HG03342 (cell line): ENCODE data around the gene HERC5.
"Not testable (repeated sequence)": the region's sequence is repeated elsewhere in the genome, so short reads cannot be mapped to it uniquely, and the experiment has no call there.

Experiments
- ATAC-seq: cut with Tn5 transposase; IDR thresholded peaks from one replicate; pipeline ENCODE4 v1.9.1; 2021; ENCODE audit warnings: mild to moderate bottlenecking, moderate library complexity; ENCODE audit not compliant: unreplicated experiment

Gene HERC5

GRCh38 chr4:88517825-88518224 lies 60.9 kb downstream of the HERC5 start:
- no peak for ATAC-seq

- no peak for ATAC-seq
Measured at GRCh38 chr4:88518911-88519310, 62.0 kb downstream of the HERC5 start.

- ATAC-seq: no peak
Measured at GRCh38 chr4:88522702-88523324, 65.9 kb downstream of the HERC5 start.

- peak; percentile 75 for ATAC-seq
Measured at GRCh38 chr4:88523325-88524129, 66.6 kb downstream of the HERC5 start, which contains the start of gene PYURF. Gene PYURF (minus strand): TSS chr4:88523776. CDS start chr4:88523700, 76 bp downstream.

GRCh38 chr4:88524171-88524570 lies 67.3 kb downstream of the HERC5 start:
- ATAC-seq: no peak

- no peak for ATAC-seq
Measured at GRCh38 chr4:88526221-88526815, 69.4 kb downstream of the HERC5 start.

- peak; percentile 25 for ATAC-seq
Measured at GRCh38 chr4:88527787-88528186, 70.9 kb downstream of the HERC5 start.

- ATAC-seq: no peak
Measured at GRCh38 chr4:88528861-88529260, 71.9 kb downstream of the HERC5 start.

GRCh38 chr4:88531549-88531948 lies 74.6 kb downstream of the HERC5 start:
- ATAC-seq: no peak

GRCh38 chr4:88533088-88533790 lies 76.3 kb downstream of the HERC5 start:
- ATAC-seq: no peak

GRCh38 chr4:88533937-88534750 lies 77.2 kb downstream of the HERC5 start:
- no peak for ATAC-seq

- no peak for ATAC-seq
Measured at GRCh38 chr4:88535090-88535755, 78.3 kb downstream of the HERC5 start.

GRCh38 chr4:88537709-88538108 lies 80.8 kb downstream of the HERC5 start:
- no peak for ATAC-seq

GRCh38 chr4:88539322-88540068 lies 82.6 kb downstream of the HERC5 start:
- ATAC-seq: not testable (repeated sequence)

- ATAC-seq: no peak
Measured at GRCh38 chr4:88549815-88550214, 92.9 kb downstream of the HERC5 start.
